ENCODE data around the gene NRG3.

- TF ChIP-seq YY1 (IDR thresholded peaks at IDR 0.05; ENCODE audit: insufficient read depth, insufficient read length) (no peak), SUZ12 (IDR thresholded peaks at IDR 0.05; ENCODE audit: extremely low read depth, insufficient read depth, insufficient read length) (no peak)
These were observed 88.6 kb downstream of the NRG3 start for GRCh38 chr10:81963606-81964005.

Data from NT2/D1 (cell line).